Pancreas (tissue), 10 donors: ENCODE data around the gene PDGFC. TPM values are rescaled to one million over a fixed set of nuclear protein-coding genes. Genes with fewer than 3 reads are reported as not detected.
A peak's percentile ranks its signal among the peaks of the same experiment; 100 is the strongest.

Source experiments
- ATAC-seq, 4 donors: fragments of 200-7000 bp; cut with Tn5 transposase; one replicate each; pipeline versions ENCODE4 v1.8.0 to v1.9.1; 2020; ENCODE audit warnings: mild to moderate bottlenecking in 4 of 4, moderate library complexity in 4 of 4
- DNase-seq, 6 donors: peaks; one replicate each; pipeline ENCODE4 v3.0.0-alpha.2; 2020
- FAIRE-seq: peaks from 2 replicates; lab custom pipeline; 2012; peaks lifted over from hg19 to GRCh38; lab: Jason Lieb, UNC
- H3K27ac ChIP-seq, 4 donors: fragments of 200-600 bp; sonication (generic); 1 replicate in 3 of 4; 2 replicates in 1 of 4; pipeline versions ENCODE4 v1.5.0 to v1.8.0; 2020
- H3K27me3 ChIP-seq, 4 donors: fragments of 200-600 bp; one replicate each; pipeline ENCODE4 v1.8.0; 2021
- H3K36me3 ChIP-seq, 3 donors: fragments of 200-600 bp; sonication (generic) in 1 of 3; one replicate each; pipeline versions ENCODE4 v1.5.0 to v1.8.0; 2020 to 2021
- H3K4me1 ChIP-seq, 3 donors: fragments of 200-600 bp; one replicate each; pipeline ENCODE4 v1.8.0; 2021
- H3K4me3 ChIP-seq, 4 donors: fragments of 200-600 bp; sonication (generic) in 2 of 4; one replicate each; pipeline versions ENCODE4 v1.5.0 to v1.8.0; 2020 to 2021
- H3K9me3 ChIP-seq, 4 donors: fragments of 200-600 bp; one replicate each; pipeline ENCODE4 v1.8.0; 2021
- CTCF ChIP-seq, 4 donors: fragments of 200-600 bp; sonication (generic) in 3 of 4; IDR thresholded peaks; one replicate each; pipeline versions ENCODE4 v1.5.0 to v1.8.0; 2021; ENCODE audit warnings: antibody characterized with exemption in 4 of 4
- WGBS, 2 donors: extraction: QIAGEN DNeasy Blood & Tissue Kit; methylation state at CpG; one replicate each; pipeline ENCODE4 v1.1.7; 2013; 5-methylcytosine and 5-hydroxymethylcytosine counted together
- intact Hi-C, 3 donors: fragments of 100-400 bp; cut with DNase I; formaldehyde crosslinking; loops; one replicate each; pipeline versions ENCODE4 v1.11.1 to v1.14.2; 2022
- polyA plus RNA-seq, 2 donors: library from polyadenylated mRNA; stranded (reverse); fragments of 200-250 nt; gene quantifications; one replicate each; pipeline ENCODE4 v1.2.3, GENCODE V29; 2013
- total RNA-seq, 6 donors: library from RNA; stranded (reverse); fragmentation: NEBNext Ultra II Directional in 4 of 6; extraction: Animal tissue kit (Norgen Biotek cat#: 25700) in 4 of 6; gene quantifications; one replicate each; pipeline versions ENCODE4 v1.2.1 to v1.2.4, GENCODE V29; 2021 to 2023
- donor health status: healthy with polysubstance abuse.
- donor health status: DM: no; HTN: no; CAD: no; lungs with moderate emphysema.
- donor health status: DM: no; HTN: no; CAD: no.
- donor health status: control.
- donor health status: control.
- donor health status: Bipolar disorder and iron deficiency.
- donor health status: DM: yes; HTN: yes; CAD: no.
- donor health status: DM: no; HTN: no; CAD: no.
- donor health status: DM: no; HTN: no; CAD: no.
- donor health status: DM: yes; HTN: yes; CAD: no.

PDGFC gene
- total and polyA plus RNA-seq, 8 donors, result 4.3 to 32.9 (median 12.9) TPM

- 62 to 63% methylated on average over 4 of the region's 4 CpGs for WGBS, 2 donors
- Histone ChIP-seq H3K4me1 (peaks cover 7 to 19% (median 7%) of the 10 kb centered on the region in 3 donors), H3K27ac (no peak overlapping the region), H3K27me3 (no peaks in the 10 kb centered on the region), H3K9me3 (no peaks in the 10 kb centered on the region), H3K4me3 (no peak overlapping the region), H3K36me3 (no peaks in the 10 kb centered on the region)
- no peak for FAIRE-seq
- DNase-seq, result no peak
- TF ChIP-seq CTCF (IDR thresholded peaks at IDR 0.05), result no peak
- intact Hi-C loops, result no loop called here
- ATAC-seq, result peak in 2 of 4 donors; percentile 49 to 56
These were observed 197.2 kb downstream of the PDGFC start for GRCh38 chr4:156774422-156774821.

- H3K4me1 ChIP-seq, result peaks cover 7 to 19% (median 7%) of the 10 kb centered on the region in 3 donors
- H3K4me3 ChIP-seq, result no peak overlapping the region
- ATAC-seq (no peak), DNase-seq (no peak), FAIRE-seq (no peak)
- H3K27ac ChIP-seq, result no peak overlapping the region
- WGBS, 2 donors, result 80 to 85% methylated on average over 4 of the region's 4 CpGs
- intact Hi-C loops, result no loop called here
- H3K9me3 ChIP-seq, result no peaks in the 10 kb centered on the region
- no peak for TF ChIP-seq CTCF (IDR thresholded peaks at IDR 0.05)
- no peaks in the 10 kb centered on the region for H3K36me3 ChIP-seq
- no peaks in the 10 kb centered on the region for H3K27me3 ChIP-seq
These were observed 197.8 kb downstream of the PDGFC start for GRCh38 chr4:156773648-156774357.

- Histone ChIP-seq H3K27me3 (no peaks in the 10 kb centered on the region), H3K4me3 (no peak overlapping the region), H3K36me3 (no peaks in the 10 kb centered on the region), H3K4me1 (peaks cover 7 to 19% (median 7%) of the 10 kb centered on the region in 3 donors), H3K27ac (peak overlapping the region in 3 of 4 donors; percentile 17 to 38 (median 24)), H3K9me3 (no peaks in the 10 kb centered on the region)
- intact Hi-C loops, result no loop called here
- FAIRE-seq (no peak), DNase-seq (peak in 3 of 6 donors; percentile 10 to 47 (median 37)), ATAC-seq (peak; percentile 78 to 95 (median 85))
- no peak for TF ChIP-seq CTCF (IDR thresholded peaks at IDR 0.05)
- WGBS, 2 donors, result 40 to 48% methylated on average over 6 of the region's 6 CpGs
These were observed 200.3 kb downstream of the PDGFC start for GRCh38 chr4:156771171-156771837.

GRCh38 chr4:156770140-156770539 lies 201.5 kb downstream of the PDGFC start:
- no peak overlapping the region for H3K4me3 ChIP-seq
- peak overlapping the region in 1 of 4 donors; percentile 24 for H3K27ac ChIP-seq
- intact Hi-C loops, result no loop called here
- no peaks in the 10 kb centered on the region for H3K36me3 ChIP-seq
- H3K4me1 ChIP-seq, result peaks cover 7 to 19% (median 7%) of the 10 kb centered on the region in 3 donors
- no peaks in the 10 kb centered on the region for H3K27me3 ChIP-seq
- no peak for DNase-seq
- FAIRE-seq, result no peak
- no peaks in the 10 kb centered on the region for H3K9me3 ChIP-seq
- no peak for TF ChIP-seq CTCF (IDR thresholded peaks at IDR 0.05)
- 86 to 88% methylated on average over 2 of the region's 2 CpGs for WGBS, 2 donors
- ATAC-seq, result no peak
